NCI-H187 (cell line): Measurements from ENCODE around the gene PSMB11.

Experiments
- DNase-seq, 2 experiments: peaks; one replicate each; lab custom pipeline; 2025; lab: John Stamatoyannopoulos, UW

Gene PSMB11

DNA sequence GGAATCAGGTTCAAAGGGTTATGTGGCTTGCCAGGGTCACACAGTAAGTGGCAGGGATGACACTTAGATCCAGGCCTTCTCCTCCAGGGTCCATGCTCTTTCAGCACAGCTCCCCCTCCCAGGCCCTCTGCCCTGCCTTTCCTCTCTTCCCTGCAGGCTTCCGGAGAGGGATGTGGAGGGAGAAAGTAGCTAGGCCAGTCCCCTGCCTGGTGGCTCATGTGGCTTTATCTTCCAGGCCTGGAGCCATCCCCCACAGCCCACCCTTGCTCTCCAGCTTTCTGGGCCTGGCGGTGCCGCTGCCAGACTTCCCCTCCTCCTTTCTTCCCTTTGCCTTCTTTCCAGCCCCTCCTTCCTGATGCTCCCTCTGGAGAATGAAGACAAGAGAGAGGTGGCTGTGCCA, 1.7 kb downstream of the PSMB11 start:
- no peak for DNase-seq

DNA sequence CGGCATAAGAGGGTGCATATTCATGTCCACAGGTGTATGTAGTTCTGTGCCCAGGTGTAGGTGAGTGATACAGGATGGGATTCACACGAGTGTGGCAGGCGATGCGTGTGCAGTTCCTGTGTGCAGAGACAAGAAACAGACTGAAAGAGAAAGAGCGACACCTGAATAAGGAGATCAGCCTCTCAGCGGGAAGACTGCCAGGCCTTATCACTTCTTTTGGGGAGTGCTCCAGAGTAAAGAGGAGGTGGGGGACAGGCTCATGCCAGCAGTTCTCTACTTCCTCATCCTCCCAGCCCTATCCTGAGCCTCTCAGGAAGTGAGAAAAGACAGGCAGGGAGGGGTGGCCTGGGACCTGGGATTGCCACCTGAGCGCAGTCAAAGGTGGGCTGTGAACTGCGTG, 2.8 kb downstream of the PSMB11 start:
- DNase-seq, result no peak

DNA sequence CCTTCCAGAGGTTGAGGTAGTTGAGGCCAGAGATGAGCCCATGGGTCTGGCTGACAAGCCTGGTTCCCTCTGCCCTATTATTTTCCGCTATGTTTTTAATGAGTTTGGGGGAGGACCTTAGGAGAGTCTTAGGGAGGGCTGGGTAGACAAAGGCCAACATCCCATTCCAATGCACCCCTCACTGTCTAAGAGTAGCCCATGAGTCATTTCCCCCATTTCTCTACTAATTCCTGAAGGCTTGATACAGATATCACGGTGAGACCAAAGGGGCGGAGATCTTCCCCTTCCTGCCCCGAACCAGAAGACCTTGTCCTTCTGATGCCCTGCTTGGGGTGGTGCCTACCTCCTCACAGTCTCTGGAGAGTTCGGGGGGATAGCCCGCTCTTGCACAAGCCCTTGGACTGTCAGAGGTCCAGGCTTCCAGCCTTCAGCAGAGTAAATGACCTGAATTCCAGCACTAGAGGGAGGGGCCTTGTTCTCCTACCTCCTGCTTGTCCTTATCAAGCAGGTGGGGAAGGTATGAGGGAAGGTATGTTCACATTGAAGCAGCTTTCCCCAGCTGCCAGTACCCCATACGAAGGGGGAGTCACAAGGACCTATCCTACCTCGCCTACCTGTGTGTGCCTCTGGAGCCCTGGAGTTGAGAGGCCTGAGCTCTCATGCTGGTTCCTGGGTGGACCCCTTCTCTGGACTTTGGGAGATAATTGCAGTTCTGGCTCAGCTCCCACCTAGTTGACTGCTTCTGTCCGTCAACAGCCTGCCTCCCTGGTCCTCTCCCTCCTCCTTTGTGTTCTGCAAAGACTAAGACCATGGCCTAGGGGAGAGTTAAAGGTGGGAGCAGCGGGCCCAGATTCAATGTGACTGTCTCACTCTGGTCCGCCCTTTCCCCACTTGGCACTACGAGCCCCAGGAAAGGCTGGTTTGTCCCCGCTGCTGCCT, 3.7 kb downstream of the PSMB11 start:
- DNase-seq, result no peak

DNA sequence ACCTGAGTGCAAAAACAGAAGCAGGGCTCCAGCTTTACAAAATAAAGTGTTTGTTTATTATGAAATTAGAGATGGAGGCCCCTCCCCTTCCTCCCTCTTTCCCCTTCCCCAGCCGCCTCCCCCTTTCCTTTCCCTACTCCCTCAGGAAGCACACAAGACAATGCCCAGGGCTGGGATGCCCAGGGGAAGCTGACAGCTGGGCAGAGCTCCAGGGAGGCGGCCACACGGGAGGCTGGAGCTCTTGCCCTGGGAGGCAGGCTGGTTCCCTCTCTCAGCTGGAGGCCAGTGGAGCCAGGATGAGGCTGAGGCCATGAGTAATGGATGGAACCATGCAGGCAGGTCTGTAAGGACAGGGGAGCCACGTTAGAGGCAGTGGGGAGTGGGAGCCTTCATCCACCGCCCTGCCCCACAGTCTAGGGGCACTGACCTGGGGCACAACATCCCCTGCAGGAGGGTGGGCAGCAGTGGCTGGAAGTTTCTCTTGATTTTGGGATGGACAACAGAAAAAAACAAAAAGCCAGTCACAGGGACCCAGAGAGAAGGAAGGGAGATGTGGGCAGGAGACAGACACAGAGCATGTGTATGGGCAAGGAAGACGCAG, 5.1 kb downstream of the PSMB11 start:
- DNase-seq, result no peak

DNA sequence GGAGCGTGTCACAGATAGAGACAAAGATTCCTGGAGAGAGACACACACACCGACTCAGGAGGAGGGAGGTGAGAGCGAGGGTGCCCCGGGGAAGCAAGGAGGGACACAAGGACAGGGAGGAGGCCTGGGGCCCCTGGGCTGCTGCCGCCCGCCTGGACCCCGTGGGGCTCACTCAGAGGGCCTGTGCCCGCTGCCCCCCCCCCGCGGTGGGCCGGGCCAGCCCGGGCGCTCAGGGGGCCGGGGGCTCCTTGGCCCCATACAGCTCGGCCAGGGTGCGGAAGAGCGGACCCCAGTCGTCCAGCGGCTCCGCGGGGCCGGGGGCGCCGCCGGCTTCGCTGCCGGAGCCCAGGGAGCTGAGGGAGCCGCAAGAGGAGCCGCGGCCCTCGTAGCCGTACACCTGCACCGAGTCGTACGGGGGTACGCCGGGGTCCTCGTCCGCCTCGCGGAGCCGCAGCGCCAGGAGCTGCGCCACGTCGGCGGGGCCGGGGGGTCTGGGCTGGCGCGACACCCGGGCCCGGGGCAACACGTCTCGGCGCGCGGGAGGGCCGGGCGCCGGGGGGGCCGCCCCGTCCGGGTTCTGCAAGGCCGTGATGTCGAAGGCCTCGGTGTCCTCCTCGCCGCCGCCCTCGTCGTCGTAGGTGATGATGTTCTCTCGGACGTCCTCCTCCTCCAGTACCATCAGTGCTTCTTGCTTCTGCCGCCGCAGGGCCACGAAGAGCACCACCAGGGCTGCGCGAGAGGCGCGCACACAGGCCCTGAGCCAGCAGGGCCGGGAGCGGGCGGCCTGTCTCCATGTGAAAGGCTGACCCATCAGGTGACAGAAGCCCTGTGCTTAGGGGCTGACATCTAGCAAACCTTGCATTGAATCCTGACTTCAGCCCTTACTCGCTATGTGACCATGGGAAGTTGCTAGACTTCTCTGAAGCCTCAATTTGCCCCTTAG, 6.0 kb downstream of the PSMB11 start:
- no peak for DNase-seq

DNA sequence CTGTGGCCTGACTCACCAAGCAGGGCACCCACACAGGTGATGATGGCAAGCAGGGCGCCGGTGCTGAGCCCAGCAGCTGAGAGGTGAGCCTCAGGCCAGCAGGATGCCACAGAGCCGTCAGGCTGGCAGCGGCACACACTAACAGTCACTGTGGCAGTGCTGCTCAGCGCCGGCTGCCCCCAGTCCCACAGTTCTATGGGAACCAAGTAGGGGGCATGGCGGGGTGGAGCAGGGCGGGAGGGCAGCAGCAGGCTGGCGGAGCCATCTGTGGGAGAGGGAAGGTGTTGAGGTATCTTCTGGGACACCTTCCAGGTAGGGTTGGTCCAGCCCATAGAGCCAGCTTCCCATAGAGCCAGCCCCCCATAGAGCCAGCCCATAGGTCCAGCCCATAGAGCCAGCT, 7.0 kb downstream of the PSMB11 start:
- DNase-seq, result no peak

DNA sequence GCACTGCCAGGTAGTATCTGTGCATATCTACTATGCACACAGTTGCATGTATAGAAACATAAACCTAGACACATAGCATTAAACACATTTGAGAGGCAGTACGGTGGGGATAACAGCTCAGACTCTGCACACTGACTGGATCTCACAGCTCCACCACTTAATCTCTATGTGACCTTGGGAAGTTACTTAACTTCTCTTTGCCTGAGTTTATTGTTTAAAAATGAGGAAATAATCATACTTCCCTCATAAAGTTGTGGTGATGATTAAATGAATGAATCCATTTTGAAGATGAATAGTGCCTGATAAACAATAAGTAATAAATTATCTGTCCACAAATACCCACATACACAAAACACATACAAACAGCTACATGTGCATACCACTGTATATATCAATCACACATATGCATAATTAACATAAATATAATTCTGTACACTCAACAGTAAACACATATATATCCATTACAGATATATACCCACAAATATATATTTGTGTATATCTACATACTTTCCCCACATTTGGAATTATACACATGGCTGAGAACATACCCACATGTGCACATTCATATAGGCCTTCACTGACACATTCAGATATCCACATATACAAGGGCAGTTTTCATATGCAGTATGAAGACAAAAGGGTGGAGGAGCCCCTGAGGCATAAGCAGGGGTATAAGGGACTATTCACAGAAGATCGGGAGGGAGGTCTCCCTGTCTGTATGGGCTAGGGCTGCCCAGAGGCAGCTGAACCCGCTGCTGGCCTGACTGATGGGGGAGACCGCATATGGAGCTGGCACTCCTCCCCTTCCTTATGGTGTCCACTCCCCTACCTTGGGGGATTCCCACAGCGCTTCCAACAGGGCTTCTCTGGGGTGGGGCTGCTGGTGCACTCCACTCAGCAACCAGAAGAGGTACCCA, 9.4 kb downstream of the PSMB11 start:
- no peak for DNase-seq

DNA sequence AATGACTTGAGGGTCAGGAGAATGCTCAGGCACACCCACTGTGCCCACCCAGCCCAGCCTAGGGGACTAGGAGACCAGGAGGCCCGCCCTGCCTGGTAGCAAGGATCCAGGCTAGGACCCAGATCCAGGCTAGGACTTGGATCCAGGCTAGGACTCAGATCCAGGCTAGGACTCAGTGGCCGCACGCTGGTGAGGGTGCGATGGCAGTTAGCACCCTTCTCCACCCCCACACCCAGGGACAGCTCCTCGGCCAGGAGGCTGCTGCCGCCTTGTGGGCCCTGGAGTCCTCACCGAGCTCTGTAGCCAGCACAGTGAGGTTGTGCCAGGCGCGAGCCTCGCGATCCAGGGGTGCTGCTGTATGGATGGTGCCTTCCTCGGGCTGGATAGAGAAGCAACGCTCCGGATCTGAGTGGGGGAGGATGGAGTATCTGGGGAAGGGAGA, 10.2 kb downstream of the PSMB11 start:
- DNase-seq, result no peak

DNA sequence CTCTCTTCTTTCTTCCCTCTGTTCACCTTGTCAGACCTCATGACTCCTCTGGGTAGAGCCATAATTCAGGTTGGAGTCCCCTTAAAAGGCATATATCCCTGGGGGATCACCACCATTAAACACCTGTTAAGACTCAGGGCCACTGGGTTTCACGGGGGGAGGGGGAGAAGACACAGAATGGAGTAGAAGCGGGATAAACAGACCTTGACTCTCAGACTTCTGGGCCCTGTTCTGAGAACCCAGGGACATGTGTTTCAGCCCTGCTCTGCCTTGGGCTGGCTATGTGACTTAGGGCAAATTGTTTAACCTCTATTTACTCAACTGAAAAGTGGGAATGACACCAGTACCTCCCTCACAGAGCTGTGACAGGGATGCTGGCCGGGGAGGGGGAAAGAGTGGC, 10.7 kb downstream of the PSMB11 start:
- DNase-seq, result no peak

DNA sequence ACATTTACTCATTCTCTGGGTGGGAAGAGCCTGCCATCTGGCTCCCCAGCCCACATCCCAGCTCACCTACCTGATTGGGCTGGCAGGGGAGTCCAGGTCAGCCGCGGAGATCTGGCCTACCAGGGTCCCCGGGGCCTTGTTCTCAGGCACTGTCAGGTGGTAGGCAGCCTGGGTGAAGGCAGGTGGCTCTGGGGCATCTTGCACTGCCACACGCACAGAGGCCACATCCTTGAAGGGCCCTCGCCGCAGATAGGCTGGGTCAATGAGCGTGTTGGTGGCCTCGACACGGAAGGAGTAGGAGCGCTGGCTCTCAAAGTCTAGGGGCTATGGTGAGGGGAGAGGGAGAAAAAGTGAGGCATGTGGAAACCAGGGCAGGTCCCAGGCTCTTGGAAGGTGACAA, 11.4 kb downstream of the PSMB11 start:
- DNase-seq, result no peak

DNA sequence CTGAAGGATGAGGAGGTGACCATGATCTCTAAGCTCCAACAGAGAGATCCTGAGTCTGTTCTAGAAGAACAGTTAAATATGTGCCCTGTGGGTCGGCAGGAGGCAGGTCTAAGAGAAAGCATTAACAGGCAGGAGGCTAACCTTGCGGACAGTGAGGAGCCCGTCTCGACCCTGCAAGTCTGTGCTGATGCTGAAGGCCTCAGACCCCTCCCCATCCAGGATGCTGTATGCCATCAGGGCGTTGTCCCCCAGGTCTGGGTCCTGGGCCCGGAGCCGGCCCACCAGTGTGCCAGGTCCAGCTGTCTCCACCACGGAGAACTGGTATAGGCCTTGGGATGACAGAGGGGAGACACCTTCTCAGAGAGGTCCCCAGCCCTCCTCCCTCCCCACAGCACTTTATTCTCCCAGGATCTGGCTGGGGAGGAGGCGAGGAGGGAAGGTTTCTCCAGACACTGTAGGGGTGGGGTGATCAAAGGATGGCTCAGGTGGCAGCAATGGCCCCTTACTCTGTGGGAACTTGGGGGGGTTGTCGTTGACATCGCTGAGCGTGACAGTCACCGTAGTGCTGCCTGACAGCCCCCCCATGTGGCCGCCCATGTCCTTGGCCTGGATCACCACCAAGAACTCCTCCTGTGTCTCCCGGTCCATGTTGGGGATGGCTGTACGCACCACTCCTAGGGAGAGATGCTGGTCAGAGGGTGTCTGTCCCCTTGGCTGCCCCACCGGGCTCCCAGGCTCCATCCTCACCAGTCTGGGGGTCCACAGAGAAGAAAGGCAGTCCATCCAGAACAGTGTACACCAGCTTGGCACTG, 12.2 kb downstream of the PSMB11 start:
- no peak for DNase-seq

DNA sequence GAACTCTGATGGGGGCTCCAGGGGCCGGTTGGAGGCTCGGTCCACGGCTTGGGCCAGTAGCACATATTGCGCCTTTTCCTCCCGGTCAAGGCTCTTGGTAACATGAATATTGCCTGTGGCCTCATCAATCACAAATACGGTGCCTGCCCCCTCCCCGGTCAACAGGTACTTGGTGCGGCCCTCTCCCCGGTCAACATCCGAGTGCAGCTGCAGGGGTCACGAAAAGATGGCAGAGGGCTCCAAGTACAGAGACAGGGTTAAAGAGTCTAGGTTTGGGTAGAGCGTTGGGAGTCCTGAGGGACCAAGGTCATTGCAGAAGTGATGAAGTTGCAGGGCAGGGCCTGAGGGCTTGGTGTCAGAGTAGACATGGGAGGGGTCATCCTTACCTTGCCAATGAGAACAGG, 13.1 kb downstream of the PSMB11 start:
- no peak for DNase-seq

DNA sequence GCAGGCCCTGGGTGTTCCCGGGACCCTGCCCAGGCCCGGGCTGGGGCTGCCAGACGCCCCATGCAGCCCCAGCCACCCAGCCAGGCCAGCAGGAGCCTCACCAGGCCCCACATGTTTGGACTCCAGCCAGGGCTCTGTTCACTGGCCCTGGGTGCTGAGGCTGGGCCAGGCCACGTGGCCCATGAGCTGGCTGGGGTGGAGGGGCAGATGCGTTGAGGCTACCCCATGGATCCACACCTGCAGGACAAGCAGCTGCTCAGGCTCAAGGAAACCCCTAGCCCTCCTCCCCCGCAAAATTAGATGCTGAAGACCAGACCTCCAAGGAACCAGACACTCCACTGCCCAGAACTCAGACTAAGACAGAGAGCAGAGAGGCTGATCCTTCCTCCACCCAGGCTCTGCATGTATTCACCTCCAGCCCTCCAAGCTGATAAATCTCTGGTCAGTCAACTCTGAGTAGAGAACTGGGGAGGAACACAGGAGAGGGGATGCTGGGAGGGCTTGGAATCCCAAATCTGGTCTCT, 13.7 kb downstream of the PSMB11 start:
- DNase-seq, result no peak

DNA sequence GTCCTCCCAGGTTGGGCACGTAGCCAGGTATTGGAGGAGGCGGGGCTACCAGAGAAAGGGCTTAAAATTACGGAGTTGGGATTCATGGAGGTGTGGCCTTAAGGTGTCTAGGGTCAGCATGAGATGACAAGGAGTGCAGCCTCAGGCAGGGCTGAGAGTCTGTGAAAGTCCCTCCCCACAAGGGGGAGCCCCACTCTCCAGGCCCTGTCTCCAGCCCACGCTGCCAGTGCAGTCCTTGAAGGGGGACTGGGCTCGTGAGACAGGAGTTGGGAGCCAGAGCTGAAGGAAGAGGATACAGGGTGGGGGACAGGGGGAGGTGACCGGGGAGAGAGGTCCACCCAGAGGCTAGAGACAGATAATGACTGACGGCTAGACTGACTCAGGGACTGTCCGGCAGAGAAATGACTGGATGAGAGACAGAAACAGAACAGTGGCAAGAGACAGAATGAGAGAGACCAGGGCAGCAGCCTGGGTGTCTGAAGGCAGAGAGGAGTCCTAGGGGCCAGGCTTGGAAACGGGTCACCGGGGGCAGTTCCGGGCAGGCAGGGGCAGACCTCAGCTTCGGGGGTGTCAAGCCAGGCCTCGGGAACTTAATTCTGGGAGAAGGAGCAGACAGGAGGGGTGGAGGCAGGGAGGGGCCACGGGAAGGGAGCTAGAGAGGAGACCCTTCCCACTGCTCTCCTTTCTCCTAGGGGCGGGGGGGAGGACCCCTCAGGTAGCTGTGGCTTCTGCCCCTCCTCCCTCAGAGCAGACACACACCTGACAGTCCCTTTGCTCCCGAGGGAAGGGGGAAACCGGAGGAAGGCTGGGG, 14.3 kb downstream of the PSMB11 start:
- DNase-seq, result no peak

DNA sequence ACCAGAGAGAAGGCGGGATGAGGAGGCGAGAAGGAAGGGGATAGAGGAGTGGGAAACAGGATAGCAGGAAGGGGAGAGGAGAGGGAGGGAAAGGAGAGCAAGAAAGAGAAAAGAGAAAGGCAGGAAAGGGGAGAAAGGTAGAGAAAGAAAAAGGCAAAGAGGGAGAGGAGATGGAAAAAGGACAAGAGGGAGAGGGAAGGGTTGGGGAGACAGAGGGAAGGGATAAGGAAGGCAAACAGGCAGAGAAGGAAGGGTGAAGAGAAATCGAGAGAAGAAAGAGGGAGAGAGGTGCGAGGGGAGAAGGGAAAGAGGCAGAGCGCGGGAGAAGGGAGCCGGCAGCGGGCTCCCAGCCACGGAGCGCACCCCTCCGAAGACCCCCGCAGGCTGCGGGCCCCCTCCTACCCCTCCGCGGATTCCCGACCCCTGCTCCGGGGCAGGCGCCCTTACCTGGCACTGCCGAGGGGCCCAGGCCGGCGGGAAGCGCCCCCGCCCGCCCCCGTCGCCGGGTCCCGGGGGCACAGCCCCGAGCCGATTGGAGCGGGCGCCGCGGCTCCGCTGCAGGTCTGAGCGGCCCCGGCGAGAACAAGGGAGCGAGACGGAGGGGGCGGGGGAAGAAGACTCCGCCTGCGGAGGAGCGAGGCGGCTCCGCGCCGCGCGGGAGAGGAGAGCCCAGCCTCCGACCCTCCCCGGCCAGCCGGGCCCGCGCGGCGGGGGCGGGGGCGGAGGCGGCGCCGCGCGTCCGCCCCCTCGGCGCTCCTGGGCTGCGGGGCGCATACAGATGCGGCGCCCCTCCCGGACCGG, 15.1 kb downstream of the PSMB11 start, which contains the start of gene CDH24:
Gene CDH24 (minus strand): TSS at position 565 of the 801 bp plus-strand sequence. CDS start 1,787 bp downstream, outside the sequence.
- DNase-seq, result no peak

DNA sequence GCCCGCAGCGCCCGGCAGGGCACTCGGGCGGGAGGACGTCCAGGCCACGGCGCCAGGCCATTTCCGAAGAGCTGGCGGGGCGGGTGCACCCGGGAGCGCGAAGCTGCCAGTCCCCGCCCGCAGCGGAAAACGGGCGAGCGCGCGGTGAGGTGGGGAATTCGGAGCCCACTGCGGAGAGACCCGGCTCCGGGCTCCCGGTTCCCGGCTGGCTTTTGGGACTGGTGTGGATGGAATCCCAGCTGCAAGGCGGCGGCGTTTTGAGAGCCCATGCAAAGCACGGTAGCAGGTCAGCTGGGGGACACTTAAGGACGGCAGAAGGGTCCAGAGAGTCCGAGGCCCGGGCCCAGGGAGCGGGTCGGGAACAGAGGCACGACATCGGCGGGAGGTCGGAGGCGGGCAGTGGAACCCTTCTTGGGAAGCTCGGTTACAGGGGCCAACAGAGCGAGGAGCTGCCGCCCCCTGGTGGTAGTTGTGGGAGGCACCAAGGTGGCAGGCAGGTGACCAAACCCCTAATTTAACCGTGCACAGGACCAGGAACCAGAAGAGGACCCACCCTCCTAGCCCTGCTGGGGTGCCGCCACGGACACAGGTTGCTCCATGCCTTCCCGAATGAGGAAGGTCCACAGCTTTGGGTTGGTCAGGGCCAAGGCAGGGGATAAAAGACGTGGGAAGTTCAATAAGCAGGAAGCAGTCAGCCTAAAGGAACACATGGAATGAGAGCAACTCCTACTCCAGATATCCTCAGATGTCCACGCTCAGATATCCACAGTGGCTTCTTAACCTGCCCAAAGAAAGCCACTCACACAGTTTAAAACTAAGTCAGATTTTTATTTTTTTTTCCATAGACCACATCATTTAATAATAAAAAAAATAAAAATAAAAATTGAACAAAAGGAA, 16.0 kb downstream of the PSMB11 start:
- no peak for DNase-seq
